ENCODE results near the gene OCIAD1. TPM values are rescaled to one million over a fixed set of nuclear protein-coding genes. Genes with fewer than 3 reads are reported as not detected.

Gene OCIAD1
- total and polyA plus RNA-seq, 2 of the 13 experiments (the other 11 are each of a cell fraction or from before 2014, with no cell fraction given) = 67.3 to 74.9 TPM

DNA sequence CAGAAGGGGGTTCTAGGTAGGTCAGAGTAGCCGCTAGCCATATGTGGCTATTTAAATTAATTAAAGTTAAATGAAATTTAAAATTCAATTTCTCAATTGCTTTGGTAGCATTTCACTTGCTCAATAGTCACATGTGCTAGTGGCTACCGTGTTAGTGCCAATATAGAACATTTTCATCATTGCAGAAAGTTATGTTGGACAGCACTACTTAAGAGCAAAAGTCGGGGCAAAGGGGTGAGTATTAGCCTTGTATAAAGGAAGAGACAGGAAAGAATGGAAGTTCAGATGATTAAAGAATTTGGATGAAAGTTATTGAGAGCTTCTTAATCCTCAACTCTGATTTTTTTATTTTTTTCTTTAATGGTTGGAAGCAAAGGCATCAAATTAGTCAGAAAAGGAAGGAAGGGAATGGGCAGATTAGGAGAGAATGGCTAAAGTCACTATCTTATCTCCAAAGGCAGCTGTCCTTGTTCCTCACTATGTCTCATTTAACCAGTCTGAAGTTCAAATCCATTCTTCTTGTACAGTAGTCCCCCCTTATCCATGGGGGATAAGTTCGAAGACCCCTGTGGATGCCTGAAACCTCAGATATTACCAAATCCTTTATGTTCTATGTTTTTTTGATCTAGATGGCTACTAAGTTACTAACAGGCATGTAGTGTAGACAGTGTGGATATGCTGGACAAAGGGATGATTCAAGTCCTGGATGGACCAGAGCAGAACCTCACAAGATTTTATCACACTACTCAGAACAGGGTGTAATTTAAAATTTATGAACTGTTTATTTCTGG is 22.9 kb downstream of the OCIAD1 start (continued):
- TF ChIP-seq RFXAP (CRISPR knock-in tag; IDR thresholded peaks at IDR 0.05; ENCODE audit: borderline replicate concordance) (no peak), GZF1 (CRISPR knock-in tag; IDR thresholded peaks at IDR 0.05) (no peak), ZHX2 (IDR thresholded peaks at IDR 0.05; ENCODE audit: low read depth) (no peak), ZHX2 (CRISPR knock-in tag; IDR thresholded peaks at IDR 0.05; ENCODE audit: borderline replicate concordance) (no peak)

GRCh38 chr4:48854395-48854683 is 23.5 kb downstream of the OCIAD1 start:
- no TSS peak for BruUV-seq (replicated peaks)
- 47% methylated on average over 1 of the region's 1 CpG for WGBS (ENCODE audit: low lambda C conversion rate)
- H3K27ac ChIP-seq (ENCODE audit: extremely low read length, insufficient read depth, low read length) = no peak overlapping the region
- no peak overlapping the region for H3K4me2 ChIP-seq (ENCODE audit: low read depth, low read length)
- DNase-seq (ENCODE audit: low spot score) (no peak), ATAC-seq (no peak), FAIRE-seq (no peak)
- no peak overlapping the region for H3K4me3 ChIP-seq (replicated peaks in 1 of 3; ENCODE audit: insufficient read depth in 1 of 3, low read depth in 2 of 3, low read length in 3 of 3)
- ChIA-PET CTCF (ENCODE audit: low intra/inter-chr PET ratio, low total read pairs) (no interaction called here), POLR2A (no interaction called here)
- H3K36me3 ChIP-seq (replicated peaks in 1 of 2; ENCODE audit: control insufficient read depth in 1 of 2, insufficient read depth in 2 of 2, low read length in 2 of 2) = no peaks in the 10 kb centered on the region
- no peaks in the 10 kb centered on the region for H4K20me1 ChIP-seq (ENCODE audit: insufficient read depth, low read length)
- H3K9ac ChIP-seq (ENCODE audit: insufficient read depth, low read depth, low read length) = no peak overlapping the region
- H3K4me1 ChIP-seq (ENCODE audit: insufficient read depth, low read length) = no peaks in the 10 kb centered on the region
- H3K79me2 ChIP-seq (ENCODE audit: insufficient read depth, low read length) = no peaks in the 10 kb centered on the region
- H3K9me3 ChIP-seq (ENCODE audit: low read length) = no peaks in the 10 kb centered on the region
- no peaks in the 10 kb centered on the region for H3K27me3 ChIP-seq (ENCODE audit: control insufficient read depth in 1 of 2, insufficient read depth in 2 of 2, low read length in 2 of 2)
- intact Hi-C loops (cut with micrococcal nuclease; ENCODE audit: unreplicated experiment) = no loop called here
- no peak overlapping the region for H2AFZ ChIP-seq (ENCODE audit: low read length)
- in situ Hi-C loops (cut with HindIII; ENCODE audit: extremely low pct_ligation_motif_present, low pct_unique_long_range_greater_than_20kb) = no loop called here
- TF ChIP-seq, protein P1, sequence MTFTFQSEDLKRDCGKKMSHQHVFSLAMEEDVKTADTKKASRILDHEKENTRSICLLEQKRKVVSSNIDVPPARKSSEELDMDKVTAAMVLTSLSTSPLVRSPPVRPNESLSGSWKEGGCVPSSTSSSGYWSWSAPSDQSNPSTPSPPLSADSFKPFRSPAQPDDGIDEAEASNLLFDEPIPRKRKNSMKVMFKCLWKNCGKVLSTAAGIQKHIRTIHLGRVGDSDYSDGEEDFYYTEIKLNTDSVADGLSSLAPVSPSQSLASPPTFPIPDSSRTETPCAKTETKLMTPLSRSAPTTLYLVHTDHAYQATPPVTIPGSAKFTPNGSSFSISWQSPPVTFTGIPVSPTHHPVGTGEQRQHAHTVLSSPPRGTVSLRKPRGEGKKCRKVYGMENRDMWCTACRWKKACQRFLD (CRISPR knock-in tag; IDR thresholded peaks at IDR 0.05; ENCODE audit: borderline replicate concordance) = no peak
- no peak for TF ChIP-seq ZNF12 (CRISPR knock-in tag; IDR thresholded peaks at IDR 0.05)
- no peak for TF ChIP-seq ZNF609 (CRISPR knock-in tag; IDR thresholded peaks at IDR 0.05; ENCODE audit: borderline replicate concordance)
- no peak for TF ChIP-seq TARDBP (CRISPR knock-in tag; IDR thresholded peaks at IDR 0.05)
- TF ChIP-seq ZC3H13 (CRISPR knock-in tag; IDR thresholded peaks at IDR 0.05) = no peak
- no peak for TF ChIP-seq GPN1 (CRISPR knock-in tag; IDR thresholded peaks at IDR 0.05; ENCODE audit: borderline replicate concordance)
- TF ChIP-seq ZSCAN9 (CRISPR knock-in tag; IDR thresholded peaks at IDR 0.05; ENCODE audit: borderline replicate concordance) = no peak
